ENCODE results near the gene ARID3B. TPM values are rescaled to one million over a fixed set of nuclear protein-coding genes. Genes with fewer than 3 reads are reported as not detected.

ARID3B gene
- total RNA-seq, 2 experiments from 2014 or later, result 14.2 to 15.9 TPM

GRCh38 chr15:74619916-74620635 lies 79.1 kb downstream of the ARID3B start:
- H3K27ac Mint-ChIP-seq, result no peak overlapping the region
- no peak overlapping the region for H3K4me3 Mint-ChIP-seq
- H3K27me3 Mint-ChIP-seq (ENCODE audit: low read depth), result no peaks in the 10 kb centered on the region
- DNase-seq, result no peak
- peaks cover 33% of the 10 kb centered on the region for H3K36me3 Mint-ChIP-seq (ENCODE audit: low read depth)
- CTCF ChIA-PET, result interaction anchor here (1.0 to 10.0 kb wide), 4 partner anchors 8 to 157 kb away, joined by 3 to 180 read pairs (median 23); no protein-coding TSS in a partner anchor
- no peaks in the 10 kb centered on the region for H3K9me3 Mint-ChIP-seq
- H3K4me1 Mint-ChIP-seq (ENCODE audit: low read depth), result peaks cover 50% of the 10 kb centered on the region
- intact Hi-C loops (cut with micrococcal nuclease), result loop anchor here (2.0 kb wide), 1 partner anchor 245 kb away; no protein-coding TSS in a partner anchor

- CTCF ChIA-PET, result interaction anchor here (0.6 to 10.0 kb wide), 15 partner anchors 15 to 334 kb away, joined by 3 to 180 read pairs (median 4); partner anchors contain the start of genes CPLX3 and CYP1A1
- peak; percentile 88 for DNase-seq
- peak overlapping the region; percentile 79 for H3K27ac Mint-ChIP-seq
- no peaks in the 10 kb centered on the region for H3K9me3 Mint-ChIP-seq
- intact Hi-C loops (cut with micrococcal nuclease), result loop anchor here (2.0 kb wide), 1 partner anchor 246 kb away; no protein-coding TSS in a partner anchor
- H3K27me3 Mint-ChIP-seq (ENCODE audit: low read depth), result no peaks in the 10 kb centered on the region
- H3K36me3 Mint-ChIP-seq (ENCODE audit: low read depth), result peaks cover 36% of the 10 kb centered on the region
- no peak overlapping the region for H3K4me3 Mint-ChIP-seq
- peaks cover 53% of the 10 kb centered on the region for H3K4me1 Mint-ChIP-seq (ENCODE audit: low read depth)
These were observed 79.9 kb downstream of the ARID3B start for GRCh38 chr15:74620636-74621545.

- H3K9me3 Mint-ChIP-seq, result no peaks in the 10 kb centered on the region
- H3K27ac Mint-ChIP-seq, result peak overlapping the region; percentile 79
- CTCF ChIA-PET, result interaction anchor here (0.6 to 10.0 kb wide), 14 partner anchors 14 to 333 kb away, joined by 3 to 180 read pairs (median 4); partner anchors contain the start of genes CPLX3 and CYP1A1
- H3K27me3 Mint-ChIP-seq (ENCODE audit: low read depth), result no peaks in the 10 kb centered on the region
- H3K36me3 Mint-ChIP-seq (ENCODE audit: low read depth), result peaks cover 36% of the 10 kb centered on the region
- intact Hi-C loops (cut with micrococcal nuclease), result loop anchor here (2.0 kb wide), 1 partner anchor 247 kb away; no protein-coding TSS in a partner anchor
- no peak overlapping the region for H3K4me3 Mint-ChIP-seq
- no peak for DNase-seq
- H3K4me1 Mint-ChIP-seq (ENCODE audit: low read depth), result peaks cover 56% of the 10 kb centered on the region
These were observed 80.5 kb downstream of the ARID3B start for GRCh38 chr15:74621546-74621920.

- Mint-ChIP-seq H3K4me3 (no peak overlapping the region), H3K4me1 (ENCODE audit: low read depth) (peaks cover 52% of the 10 kb centered on the region), H3K9me3 (no peaks in the 10 kb centered on the region), H3K36me3 (ENCODE audit: low read depth) (peaks cover 36% of the 10 kb centered on the region), H3K27ac (no peak overlapping the region), H3K27me3 (ENCODE audit: low read depth) (no peaks in the 10 kb centered on the region)
- CTCF ChIA-PET, result interaction anchor here (0.6 to 10.0 kb wide), 12 partner anchors 14 to 653 kb away, joined by 3 to 180 read pairs (median 4); partner anchors contain the start of gene CYP1A1
- intact Hi-C loops (cut with micrococcal nuclease), result loop anchor here (2.0 kb wide), 1 partner anchor 247 kb away; no protein-coding TSS in a partner anchor
- DNase-seq, result no peak
These were observed 80.9 kb downstream of the ARID3B start for GRCh38 chr15:74621936-74622335.

- Mint-ChIP-seq H3K27ac (peak overlapping the region; percentile 41), H3K36me3 (ENCODE audit: low read depth) (peaks cover 36% of the 10 kb centered on the region), H3K27me3 (ENCODE audit: low read depth) (no peaks in the 10 kb centered on the region), H3K9me3 (no peaks in the 10 kb centered on the region), H3K4me1 (ENCODE audit: low read depth) (peaks cover 44% of the 10 kb centered on the region), H3K4me3 (no peak overlapping the region)
- intact Hi-C loops (cut with micrococcal nuclease), result no loop called here
- no peak for DNase-seq
- CTCF ChIA-PET, result interaction anchor here (0.6 to 10.0 kb wide), 5 partner anchors 13 to 652 kb away, joined by 3 to 180 read pairs (median 4); no protein-coding TSS in a partner anchor
These were observed 81.7 kb downstream of the ARID3B start for GRCh38 chr15:74622758-74623157.

- no peaks in the 10 kb centered on the region for H3K9me3 Mint-ChIP-seq
- intact Hi-C loops (cut with micrococcal nuclease), result no loop called here
These were observed 83.1 kb downstream of the ARID3B start for GRCh38 chr15:74624020-74624602.

GRCh38 chr15:74625693-74626092 lies 84.7 kb downstream of the ARID3B start:
- no peaks in the 10 kb centered on the region for H3K27me3 Mint-ChIP-seq (ENCODE audit: low read depth)
- intact Hi-C loops (cut with micrococcal nuclease), result no loop called here
- CTCF ChIA-PET, result interaction anchor here (10.0 kb wide), 1 partner anchor 10 kb away, joined by 180 read pairs; no protein-coding TSS in a partner anchor
- peaks cover 19% of the 10 kb centered on the region for H3K4me1 Mint-ChIP-seq (ENCODE audit: low read depth)
- no peaks in the 10 kb centered on the region for H3K9me3 Mint-ChIP-seq
- H3K36me3 Mint-ChIP-seq (ENCODE audit: low read depth), result peaks cover 42% of the 10 kb centered on the region
- no peak overlapping the region for H3K4me3 Mint-ChIP-seq
- H3K27ac Mint-ChIP-seq, result peak overlapping the region; percentile 75
- DNase-seq, result no peak

More at GRCh38 chr15:74624020-74624602, 83.1 kb downstream of the ARID3B start:
- peaks cover 46% of the 10 kb centered on the region for H3K36me3 Mint-ChIP-seq (ENCODE audit: low read depth)
- no peak overlapping the region for H3K4me3 Mint-ChIP-seq
- H3K4me1 Mint-ChIP-seq (ENCODE audit: low read depth), result peaks cover 30% of the 10 kb centered on the region
- no peaks in the 10 kb centered on the region for H3K27me3 Mint-ChIP-seq (ENCODE audit: low read depth)
- no peak overlapping the region for H3K27ac Mint-ChIP-seq
- CTCF ChIA-PET, result interaction anchor here (4.0 to 10.0 kb wide), 2 partner anchors 12 to 146 kb away, joined by 33 to 180 read pairs; no protein-coding TSS in a partner anchor
- no peak for DNase-seq

- Mint-ChIP-seq H3K4me3 (no peak overlapping the region), H3K27me3 (ENCODE audit: low read depth) (no peaks in the 10 kb centered on the region), H3K4me1 (ENCODE audit: low read depth) (peaks cover 13% of the 10 kb centered on the region), H3K36me3 (ENCODE audit: low read depth) (peaks cover 37% of the 10 kb centered on the region), H3K27ac (peak overlapping the region; percentile 66), H3K9me3 (no peaks in the 10 kb centered on the region)
- intact Hi-C loops (cut with micrococcal nuclease), result no loop called here
- CTCF ChIA-PET, result interaction anchor here (0.6 to 1.0 kb wide), 2 partner anchors 141 to 342 kb away, joined by 3 read pairs; no protein-coding TSS in a partner anchor
- no peak for DNase-seq
These were observed 85.3 kb downstream of the ARID3B start for GRCh38 chr15:74626336-74626735.

GRCh38 chr15:74626752-74627692 lies 86.0 kb downstream of the ARID3B start:
- no peak overlapping the region for H3K4me3 Mint-ChIP-seq
- H3K27me3 Mint-ChIP-seq (ENCODE audit: low read depth), result no peaks in the 10 kb centered on the region
- CTCF ChIA-PET, result interaction anchor here (0.6 to 1.0 kb wide), 3 partner anchors 10 to 341 kb away, joined by 3 to 4 read pairs (median 3); no protein-coding TSS in a partner anchor
- intact Hi-C loops (cut with micrococcal nuclease), result no loop called here
- peaks cover 11% of the 10 kb centered on the region for H3K4me1 Mint-ChIP-seq (ENCODE audit: low read depth)
- H3K9me3 Mint-ChIP-seq, result no peaks in the 10 kb centered on the region
- DNase-seq, result no peak
- peaks cover 31% of the 10 kb centered on the region for H3K36me3 Mint-ChIP-seq (ENCODE audit: low read depth)
- peak overlapping the region; percentile 66 for H3K27ac Mint-ChIP-seq

- no peaks in the 10 kb centered on the region for H3K27me3 Mint-ChIP-seq (ENCODE audit: low read depth)
- no peak overlapping the region for H3K4me3 Mint-ChIP-seq
- H3K4me1 Mint-ChIP-seq (ENCODE audit: low read depth), result peaks cover 8% of the 10 kb centered on the region
- H3K9me3 Mint-ChIP-seq, result no peaks in the 10 kb centered on the region
- CTCF ChIA-PET, result interaction anchor here (0.7 to 1.0 kb wide), 3 partner anchors 8 to 11 kb away, joined by 3 to 6 read pairs (median 4); no protein-coding TSS in a partner anchor
- intact Hi-C loops (cut with micrococcal nuclease), result no loop called here
- DNase-seq, result no peak
- H3K27ac Mint-ChIP-seq, result peak overlapping the region; percentile 63
- H3K36me3 Mint-ChIP-seq (ENCODE audit: low read depth), result peaks cover 24% of the 10 kb centered on the region
These were observed 86.7 kb downstream of the ARID3B start for GRCh38 chr15:74627766-74628165.
